AG09319 (cell line): ENCODE results near the gene MEGF10.

ENCODE experiments used
- DNase-seq: peaks from one replicate; pipeline ENCODE4 v3.0.0-alpha.2; 2010; ENCODE audit warnings: low read depth; ENCODE audit errors: extremely low read depth
- CTCF ChIP-seq: IDR thresholded peaks from 2 replicates; pipeline ENCODE4 v1.5.1; 2011; ENCODE audit warnings: low read depth, mild to moderate bottlenecking, inconsistent platforms, low read length, moderate library complexity

The MEGF10 gene

GRCh38 chr5:127355337-127355736, 64.7 kb downstream of the MEGF10 start:
- DNase-seq = no peak
- TF ChIP-seq CTCF = no peak

GRCh38 chr5:127358284-127358683, 67.7 kb downstream of the MEGF10 start:
- TF ChIP-seq CTCF = no peak
- no peak for DNase-seq

- no peak for TF ChIP-seq CTCF
These were observed 68.1 kb downstream of the MEGF10 start for GRCh38 chr5:127358740-127359139.

GRCh38 chr5:127359502-127359901, 68.9 kb downstream of the MEGF10 start:
- DNase-seq = no peak
- no peak for TF ChIP-seq CTCF

More at GRCh38 chr5:127358740-127359139, 68.1 kb downstream of the MEGF10 start:
- no peak for DNase-seq

GRCh38 chr5:127363403-127363802, 72.8 kb downstream of the MEGF10 start:
- TF ChIP-seq CTCF = no peak
- DNase-seq = no peak

GRCh38 chr5:127367029-127367428, 76.4 kb downstream of the MEGF10 start:
- DNase-seq = no peak
- no peak for TF ChIP-seq CTCF

- no peak for DNase-seq
- TF ChIP-seq CTCF = no peak
These were observed 77.4 kb downstream of the MEGF10 start for GRCh38 chr5:127367946-127368465.
